Activated T-cell treated with anti-CD3 and anti-CD28 coated beads for 4 hours (primary cell): ENCODE data around the gene ECM1.

Source experiments
- DNase-seq: peaks from one replicate; pipeline ENCODE4 v3.0.0-alpha.2; 2020

The ECM1 gene

GRCh38 chr1:150560011-150560438, 52.1 kb downstream of the ECM1 start:
- DNase-seq = peak; percentile 69

DNA sequence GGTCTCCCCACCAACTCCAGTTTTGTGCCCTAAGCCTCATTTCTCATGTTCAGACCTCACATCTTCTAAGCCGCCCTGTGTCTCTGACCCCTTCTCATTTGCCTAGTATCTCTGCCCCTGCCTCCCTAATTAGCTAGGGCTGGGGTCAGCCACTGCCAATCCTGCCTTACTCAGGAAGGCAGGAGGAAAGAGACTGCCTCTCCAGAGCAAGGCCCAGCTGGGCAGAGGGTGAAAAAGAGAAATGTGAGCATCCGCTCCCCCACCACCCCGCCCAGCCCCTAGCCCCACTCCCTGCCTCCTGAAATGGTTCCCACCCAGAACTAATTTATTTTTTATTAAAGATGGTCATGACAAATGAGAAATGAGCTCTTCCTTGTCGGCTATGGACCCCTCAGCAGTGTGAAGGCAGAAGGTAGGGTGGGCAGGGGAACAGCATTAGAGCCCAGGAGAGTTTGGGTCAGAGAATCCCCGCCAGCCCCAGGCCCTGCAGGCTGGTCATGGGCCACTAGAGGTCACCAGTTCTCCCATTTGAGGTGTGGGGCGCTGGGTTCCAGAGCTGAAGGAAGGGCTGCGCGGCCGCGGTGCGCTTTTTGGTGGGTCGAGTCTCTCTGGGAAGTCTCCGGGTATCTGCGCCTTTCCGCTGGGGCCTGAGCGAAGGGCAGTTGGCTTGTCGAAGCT, 52.8 kb downstream of the ECM1 start:
- DNase-seq = peak; percentile 73

DNA sequence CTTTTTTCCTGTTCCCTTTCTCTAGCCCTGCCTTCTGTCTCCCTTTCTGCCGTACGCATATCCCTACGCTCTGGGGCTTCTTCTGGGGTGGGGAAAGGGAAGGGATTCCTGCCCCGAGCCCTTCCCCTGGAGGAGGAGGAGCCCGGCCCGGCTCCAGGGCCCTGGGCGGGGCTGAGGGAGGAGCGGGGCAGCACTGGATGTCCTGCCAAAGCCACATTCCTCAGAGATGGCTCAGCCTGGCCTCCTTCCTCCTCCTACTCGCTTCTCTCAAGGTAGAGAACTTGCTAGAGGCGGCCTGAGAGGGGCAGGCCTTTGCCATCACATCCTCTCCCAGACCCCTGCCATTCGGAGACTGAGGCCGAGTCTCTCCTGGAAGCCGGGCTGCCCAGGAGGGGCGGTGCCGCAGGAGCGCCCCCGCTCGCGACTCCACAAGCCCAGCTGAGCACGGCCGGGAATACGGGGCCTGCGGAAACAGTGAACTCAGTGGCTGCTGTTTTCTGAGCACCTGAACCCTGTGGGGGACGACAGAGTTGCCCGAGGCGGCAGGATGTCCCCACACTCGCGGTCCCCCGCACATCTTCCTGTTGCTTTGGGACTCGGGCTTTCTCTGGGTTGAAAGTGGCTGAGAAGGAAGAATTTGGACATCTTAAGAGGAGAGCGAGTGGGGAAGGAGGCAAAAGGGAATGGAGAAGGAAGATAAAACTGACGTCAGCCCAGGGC, 53.5 kb downstream of the ECM1 start:
- no peak for DNase-seq

GRCh38 chr1:150561974-150562445, 54.1 kb downstream of the ECM1 start:
- DNase-seq = peak; percentile 86

DNA sequence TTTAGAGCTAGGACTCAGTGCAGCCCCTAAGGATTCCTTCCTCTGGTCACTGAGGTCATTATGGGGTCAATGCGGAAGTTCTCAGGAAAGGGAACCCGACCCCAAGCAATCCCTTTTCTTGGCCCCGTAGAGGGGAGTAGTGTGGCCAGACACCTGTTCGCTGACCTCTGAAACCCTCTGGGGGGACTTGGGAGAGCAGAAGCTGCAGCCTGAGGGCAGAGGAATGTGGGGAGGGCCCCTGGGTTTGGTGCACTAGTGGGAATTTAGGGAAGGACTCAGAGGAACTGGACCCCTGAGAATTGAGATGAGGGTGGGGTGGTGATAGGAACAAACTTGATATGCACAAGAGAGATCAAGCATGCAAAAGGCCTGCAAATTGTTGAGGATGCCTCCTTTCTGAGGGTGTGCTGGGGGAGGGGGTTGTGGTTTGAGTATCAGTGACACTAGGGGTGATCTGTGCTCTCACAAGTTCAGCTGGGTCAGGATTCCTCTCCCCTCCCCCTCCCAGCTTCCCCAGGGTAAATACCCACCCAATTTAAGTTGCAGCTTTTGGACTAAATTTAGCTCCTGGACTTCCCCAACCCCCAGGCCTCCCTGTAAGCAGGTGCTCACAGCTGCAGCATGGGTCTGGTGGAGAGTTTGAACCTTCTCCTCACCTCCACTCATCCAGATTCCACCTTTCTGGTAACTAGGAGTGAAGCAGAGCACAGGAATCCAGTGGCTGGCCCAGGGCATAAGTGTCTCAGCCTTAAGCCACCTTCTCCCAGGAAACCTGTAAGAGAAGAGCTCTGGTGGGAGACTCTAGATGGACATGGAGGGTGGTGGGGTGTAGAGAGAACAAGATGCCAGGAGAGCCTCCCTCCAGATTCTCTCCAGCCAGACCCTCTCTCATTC, 54.8 kb downstream of the ECM1 start:
- DNase-seq = no peak
